GM12873 (cell line): ENCODE data around the gene FRMD8.

Experiments used
- TF ChIP-seq, protein P1 (sequence below): IDR thresholded peaks from 2 replicates; pipeline ENCODE4 v1.5.1; 2012; ENCODE audit warnings: low read depth, mild to moderate bottlenecking, moderate library complexity, low read length, control low read depth; ENCODE audit not compliant: insufficient read depth; ENCODE audit errors: missing control alignments

The FRMD8 gene

GRCh38 chr11:65422633-65423515 is 36.4 kb downstream of the FRMD8 start, which contains the start of gene NEAT1:
NEAT1 (plus strand) TSS chr11:65422798.
- TF ChIP-seq, protein P1, sequence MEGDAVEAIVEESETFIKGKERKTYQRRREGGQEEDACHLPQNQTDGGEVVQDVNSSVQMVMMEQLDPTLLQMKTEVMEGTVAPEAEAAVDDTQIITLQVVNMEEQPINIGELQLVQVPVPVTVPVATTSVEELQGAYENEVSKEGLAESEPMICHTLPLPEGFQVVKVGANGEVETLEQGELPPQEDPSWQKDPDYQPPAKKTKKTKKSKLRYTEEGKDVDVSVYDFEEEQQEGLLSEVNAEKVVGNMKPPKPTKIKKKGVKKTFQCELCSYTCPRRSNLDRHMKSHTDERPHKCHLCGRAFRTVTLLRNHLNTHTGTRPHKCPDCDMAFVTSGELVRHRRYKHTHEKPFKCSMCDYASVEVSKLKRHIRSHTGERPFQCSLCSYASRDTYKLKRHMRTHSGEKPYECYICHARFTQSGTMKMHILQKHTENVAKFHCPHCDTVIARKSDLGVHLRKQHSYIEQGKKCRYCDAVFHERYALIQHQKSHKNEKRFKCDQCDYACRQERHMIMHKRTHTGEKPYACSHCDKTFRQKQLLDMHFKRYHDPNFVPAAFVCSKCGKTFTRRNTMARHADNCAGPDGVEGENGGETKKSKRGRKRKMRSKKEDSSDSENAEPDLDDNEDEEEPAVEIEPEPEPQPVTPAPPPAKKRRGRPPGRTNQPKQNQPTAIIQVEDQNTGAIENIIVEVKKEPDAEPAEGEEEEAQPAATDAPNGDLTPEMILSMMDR = peak; percentile 1

DNA sequence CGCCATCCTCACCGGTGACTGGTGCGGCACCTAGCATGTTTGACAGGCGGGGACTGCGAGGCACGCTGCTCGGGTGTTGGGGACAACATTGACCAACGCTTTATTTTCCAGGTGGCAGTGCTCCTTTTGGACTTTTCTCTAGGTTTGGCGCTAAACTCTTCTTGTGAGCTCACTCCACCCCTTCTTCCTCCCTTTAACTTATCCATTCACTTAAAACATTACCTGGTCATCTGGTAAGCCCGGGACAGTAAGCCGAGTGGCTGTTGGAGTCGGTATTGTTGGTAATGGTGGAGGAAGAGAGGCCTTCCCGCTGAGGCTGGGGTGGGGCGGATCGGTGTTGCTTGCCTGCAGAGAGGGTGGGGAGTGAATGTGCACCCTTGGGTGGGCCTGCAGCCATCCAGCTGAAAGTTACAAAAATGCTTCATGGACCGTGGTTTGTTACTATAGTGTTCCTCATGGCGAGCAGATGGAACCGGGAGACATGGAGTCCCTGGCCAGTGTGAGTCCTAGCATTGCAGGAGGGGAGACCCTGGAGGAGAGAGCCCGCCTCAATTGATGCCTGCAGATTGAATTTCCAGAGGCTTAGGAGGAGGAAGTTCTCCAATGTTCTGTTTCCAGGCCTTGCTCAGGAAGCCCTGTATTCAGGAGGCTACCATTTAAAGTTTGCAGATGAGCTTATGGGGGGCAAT is 37.2 kb downstream of the FRMD8 start:
- TF ChIP-seq, protein P1 = no peak

- TF ChIP-seq, protein P1 = no peak
Measured at GRCh38 chr11:65424205-65425104, 38.0 kb downstream of the FRMD8 start.

- TF ChIP-seq, protein P1 = peak; percentile 38
Measured at GRCh38 chr11:65425105-65425970, 38.9 kb downstream of the FRMD8 start.

GRCh38 chr11:65425971-65426838 is 39.8 kb downstream of the FRMD8 start:
- TF ChIP-seq, protein P1 = no peak

- TF ChIP-seq, protein P1 = no peak
Measured at GRCh38 chr11:65426839-65427690, 40.6 kb downstream of the FRMD8 start.
